ENCODE results near the gene TGFA.

Gene TGFA

GRCh38 chr2:70482401-70482800 lies 71.2 kb downstream of the TGFA start:
- ChIA-PET POLR2A (interaction anchor here (0.5 kb wide), 1 partner anchor 125 kb away, joined by 4 read pairs; no protein-coding TSS in a partner anchor), CTCF (no interaction called here)
- no peak overlapping the region for H3K4me3 ChIP-seq (ENCODE audit: low read depth, low read length)
- TF ChIP-seq ZNF239 (tag by site-specific recombination; IDR thresholded peaks at IDR 0.05) (no peak), ZNF513 (tag by site-specific recombination; IDR thresholded peaks at IDR 0.05) (no peak), ZNF266 (tag by site-specific recombination; IDR thresholded peaks at IDR 0.05; ENCODE audit: low read depth) (no peak), ZNF16 (tag by site-specific recombination; IDR thresholded peaks at IDR 0.05; ENCODE audit: low read depth) (no peak), ZNF324 (tag by site-specific recombination; IDR thresholded peaks at IDR 0.05) (no peak), ZEB2 (tag by site-specific recombination; IDR thresholded peaks at IDR 0.05) (no peak), ZBTB17 (tag by site-specific recombination; IDR thresholded peaks at IDR 0.05) (no peak), BCL11A (tag by site-specific recombination; IDR thresholded peaks at IDR 0.05; ENCODE audit: low read depth) (no peak), KLF10 (tag by site-specific recombination; IDR thresholded peaks at IDR 0.05) (no peak), AEBP2 (tag by site-specific recombination; IDR thresholded peaks at IDR 0.05; ENCODE audit: borderline replicate concordance) (no peak), ZNF169 (tag by site-specific recombination; IDR thresholded peaks at IDR 0.05) (no peak), ZFHX2 (tag by site-specific recombination; conservative IDR thresholded peaks at IDR 0.05) (no peak), ZNF558 (tag by site-specific recombination; IDR thresholded peaks at IDR 0.05) (no peak), ZNF791 (tag by site-specific recombination; IDR thresholded peaks at IDR 0.05) (no peak)
- TF ChIP-seq, protein P1, sequence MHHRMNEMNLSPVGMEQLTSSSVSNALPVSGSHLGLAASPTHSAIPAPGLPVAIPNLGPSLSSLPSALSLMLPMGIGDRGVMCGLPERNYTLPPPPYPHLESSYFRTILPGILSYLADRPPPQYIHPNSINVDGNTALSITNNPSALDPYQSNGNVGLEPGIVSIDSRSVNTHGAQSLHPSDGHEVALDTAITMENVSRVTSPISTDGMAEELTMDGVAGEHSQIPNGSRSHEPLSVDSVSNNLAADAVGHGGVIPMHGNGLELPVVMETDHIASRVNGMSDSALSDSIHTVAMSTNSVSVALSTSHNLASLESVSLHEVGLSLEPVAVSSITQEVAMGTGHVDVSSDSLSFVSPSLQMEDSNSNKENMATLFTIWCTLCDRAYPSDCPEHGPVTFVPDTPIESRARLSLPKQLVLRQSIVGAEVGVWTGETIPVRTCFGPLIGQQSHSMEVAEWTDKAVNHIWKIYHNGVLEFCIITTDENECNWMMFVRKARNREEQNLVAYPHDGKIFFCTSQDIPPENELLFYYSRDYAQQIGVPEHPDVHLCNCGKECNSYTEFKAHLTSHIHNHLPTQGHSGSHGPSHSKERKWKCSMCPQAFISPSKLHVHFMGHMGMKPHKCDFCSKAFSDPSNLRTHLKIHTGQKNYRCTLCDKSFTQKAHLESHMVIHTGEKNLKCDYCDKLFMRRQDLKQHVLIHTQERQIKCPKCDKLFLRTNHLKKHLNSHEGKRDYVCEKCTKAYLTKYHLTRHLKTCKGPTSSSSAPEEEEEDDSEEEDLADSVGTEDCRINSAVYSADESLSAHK (tag by site-specific recombination; IDR thresholded peaks at IDR 0.05), result no peak
- no peaks in the 10 kb centered on the region for H3K36me3 ChIP-seq (ENCODE audit: control insufficient read depth in 2 of 2, insufficient read depth in 1 of 2, low read length in 2 of 2)
- no peaks in the 10 kb centered on the region for H3K4me1 ChIP-seq (ENCODE audit: control insufficient read depth, insufficient read depth, low read length)
- H3K27ac ChIP-seq (ENCODE audit: extremely low read depth, low read depth, low read length), result no peak overlapping the region
- H3K9me3 ChIP-seq (ENCODE audit: control insufficient read depth, insufficient read depth, low read depth, low read length), result no peaks in the 10 kb centered on the region

DNA sequence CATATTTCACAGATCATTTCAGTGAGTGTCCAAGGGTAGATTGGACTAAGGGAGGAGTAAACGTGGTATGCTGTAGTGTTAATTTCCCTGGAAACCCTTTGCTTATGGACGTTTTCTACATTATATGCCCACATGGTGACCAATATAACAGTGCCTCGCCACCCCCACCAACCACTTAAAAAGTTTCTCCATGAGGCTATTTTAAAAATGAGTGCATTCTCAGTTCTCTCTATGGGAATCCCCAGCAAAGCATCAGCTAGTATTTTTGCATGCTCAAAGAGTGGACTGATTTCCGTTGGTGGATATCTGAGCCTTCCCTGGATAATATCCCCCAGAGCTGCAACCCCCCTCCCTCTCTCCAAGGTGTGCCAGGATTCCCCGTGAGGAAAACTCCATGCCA lies 73.2 kb downstream of the TGFA start:
- no peaks in the 10 kb centered on the region for H3K36me3 ChIP-seq (ENCODE audit: control insufficient read depth in 2 of 2, insufficient read depth in 1 of 2, low read length in 2 of 2)
- ChIA-PET CTCF (no interaction called here), POLR2A (no interaction called here)
- no peak overlapping the region for H3K4me3 ChIP-seq (ENCODE audit: low read depth, low read length)
- no peaks in the 10 kb centered on the region for H3K9me3 ChIP-seq (ENCODE audit: control insufficient read depth, insufficient read depth, low read depth, low read length)
- TF ChIP-seq ZFP3 (tag by site-specific recombination; IDR thresholded peaks at IDR 0.05; ENCODE audit: low read depth), result no peak
- no peak for TF ChIP-seq ZNF654 (tag by site-specific recombination; IDR thresholded peaks at IDR 0.05; ENCODE audit: low read depth)
- TF ChIP-seq AEBP2 (tag by site-specific recombination; IDR thresholded peaks at IDR 0.05; ENCODE audit: borderline replicate concordance), result no peak
- no peak for TF ChIP-seq ZNF23 (tag by site-specific recombination; IDR thresholded peaks at IDR 0.05; ENCODE audit: borderline replicate concordance)
- TF ChIP-seq ZNF398 (tag by site-specific recombination; IDR thresholded peaks at IDR 0.05), result no peak
- TF ChIP-seq BCL11B (tag by site-specific recombination; IDR thresholded peaks at IDR 0.05; ENCODE audit: low read depth), result no peak
- no peak for TF ChIP-seq GFI1B (tag by site-specific recombination; IDR thresholded peaks at IDR 0.05)
- TF ChIP-seq ZNF19 (tag by site-specific recombination; IDR thresholded peaks at IDR 0.05; ENCODE audit: low read depth), result no peak
- H3K4me1 ChIP-seq (ENCODE audit: control insufficient read depth, insufficient read depth, low read length), result no peaks in the 10 kb centered on the region
- no peak overlapping the region for H3K27ac ChIP-seq (ENCODE audit: extremely low read depth, low read depth, low read length)

Measured in HEK293 (cell line).